NB4 (cell line): ENCODE results near the gene SF3A1.

Source experiments
- DNase-seq: peaks from one replicate; pipeline ENCODE4 v3.0.0; 2010; ENCODE audit warnings: low read depth
- H3K4me3 ChIP-seq: one replicate; pipeline ENCODE4 v1.5.1; 2011; ENCODE audit warnings: mild to moderate bottlenecking, low read depth, low read length, moderate library complexity
- MYC ChIP-seq: IDR thresholded peaks from 2 replicates; pipeline ENCODE4 v1.6.1; 2011; ENCODE audit warnings: low read depth, low read length
- POLR2A ChIP-seq: IDR thresholded peaks from 2 replicates; pipeline ENCODE4 v1.6.1; 2011; ENCODE audit warnings: mild to moderate bottlenecking; ENCODE audit not compliant: insufficient read length; ENCODE audit errors: extremely low read depth
- TF ChIP-seq, protein P1 (sequence below): IDR thresholded peaks from 2 replicates; pipeline ENCODE4 v1.6.1; 2011; ENCODE audit warnings: low read depth, low read length
- TF ChIP-seq, protein P2 (sequence below): IDR thresholded peaks from one replicate; pipeline ENCODE4 v1.5.1; 2012; ENCODE audit warnings: low read depth, low read length

The SF3A1 gene

DNA sequence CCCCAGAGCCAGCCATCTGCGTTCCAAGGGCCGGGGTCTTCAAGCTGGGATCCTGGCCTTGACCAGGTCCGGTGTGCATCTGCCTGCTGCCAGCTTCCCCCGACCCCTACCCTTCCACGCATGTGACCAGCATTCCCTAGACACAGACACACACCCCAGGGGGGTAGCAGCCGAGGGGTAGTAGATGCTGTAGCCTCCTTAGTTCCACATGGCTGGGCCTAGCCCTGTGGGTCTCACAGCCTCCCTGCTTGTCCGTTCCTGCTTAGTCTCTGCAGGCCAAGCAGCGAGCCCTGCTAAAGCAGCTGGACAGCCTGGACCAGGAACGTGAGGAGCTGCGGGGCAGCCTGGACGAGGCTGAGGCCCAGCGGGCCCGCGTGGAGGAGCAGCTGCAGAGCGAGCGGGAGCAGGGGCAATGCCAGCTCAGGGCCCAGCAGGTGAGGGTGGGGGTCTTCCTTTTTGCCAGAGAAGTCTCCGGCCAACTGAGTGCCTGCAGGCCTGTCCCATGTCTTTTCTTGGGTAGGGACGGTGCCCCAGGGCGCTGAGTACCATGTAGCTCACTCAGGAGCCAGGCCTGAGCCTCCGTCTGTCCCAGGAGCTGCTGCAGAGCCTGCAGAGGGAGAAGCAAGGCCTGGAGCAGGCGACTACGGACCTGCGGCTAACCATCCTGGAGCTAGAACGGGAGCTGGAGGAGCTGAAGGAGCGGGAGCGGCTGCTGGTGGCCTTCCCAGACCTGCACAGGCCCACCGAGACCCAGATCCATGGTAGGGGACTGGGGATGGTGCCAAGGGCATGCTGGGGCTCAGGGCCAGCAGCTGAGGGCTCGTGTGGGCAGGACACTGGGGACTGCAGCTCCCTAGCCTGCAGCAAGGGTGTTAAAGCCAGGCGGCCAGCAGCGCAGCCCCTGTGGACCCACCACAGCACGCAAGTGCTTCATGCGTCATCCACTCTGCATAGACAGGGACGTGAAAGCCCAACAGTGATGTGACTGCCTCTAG is 16.9 kb upstream of the SF3A1 start:
- no peak for DNase-seq
- H3K4me3 ChIP-seq: no peak overlapping the region
- TF ChIP-seq, protein P1, sequence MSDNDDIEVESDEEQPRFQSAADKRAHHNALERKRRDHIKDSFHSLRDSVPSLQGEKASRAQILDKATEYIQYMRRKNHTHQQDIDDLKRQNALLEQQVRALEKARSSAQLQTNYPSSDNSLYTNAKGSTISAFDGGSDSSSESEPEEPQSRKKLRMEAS: no peak
- TF ChIP-seq, protein P2, sequence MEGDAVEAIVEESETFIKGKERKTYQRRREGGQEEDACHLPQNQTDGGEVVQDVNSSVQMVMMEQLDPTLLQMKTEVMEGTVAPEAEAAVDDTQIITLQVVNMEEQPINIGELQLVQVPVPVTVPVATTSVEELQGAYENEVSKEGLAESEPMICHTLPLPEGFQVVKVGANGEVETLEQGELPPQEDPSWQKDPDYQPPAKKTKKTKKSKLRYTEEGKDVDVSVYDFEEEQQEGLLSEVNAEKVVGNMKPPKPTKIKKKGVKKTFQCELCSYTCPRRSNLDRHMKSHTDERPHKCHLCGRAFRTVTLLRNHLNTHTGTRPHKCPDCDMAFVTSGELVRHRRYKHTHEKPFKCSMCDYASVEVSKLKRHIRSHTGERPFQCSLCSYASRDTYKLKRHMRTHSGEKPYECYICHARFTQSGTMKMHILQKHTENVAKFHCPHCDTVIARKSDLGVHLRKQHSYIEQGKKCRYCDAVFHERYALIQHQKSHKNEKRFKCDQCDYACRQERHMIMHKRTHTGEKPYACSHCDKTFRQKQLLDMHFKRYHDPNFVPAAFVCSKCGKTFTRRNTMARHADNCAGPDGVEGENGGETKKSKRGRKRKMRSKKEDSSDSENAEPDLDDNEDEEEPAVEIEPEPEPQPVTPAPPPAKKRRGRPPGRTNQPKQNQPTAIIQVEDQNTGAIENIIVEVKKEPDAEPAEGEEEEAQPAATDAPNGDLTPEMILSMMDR: no peak
- no peak for TF ChIP-seq POLR2A
- no peak for TF ChIP-seq MYC

DNA sequence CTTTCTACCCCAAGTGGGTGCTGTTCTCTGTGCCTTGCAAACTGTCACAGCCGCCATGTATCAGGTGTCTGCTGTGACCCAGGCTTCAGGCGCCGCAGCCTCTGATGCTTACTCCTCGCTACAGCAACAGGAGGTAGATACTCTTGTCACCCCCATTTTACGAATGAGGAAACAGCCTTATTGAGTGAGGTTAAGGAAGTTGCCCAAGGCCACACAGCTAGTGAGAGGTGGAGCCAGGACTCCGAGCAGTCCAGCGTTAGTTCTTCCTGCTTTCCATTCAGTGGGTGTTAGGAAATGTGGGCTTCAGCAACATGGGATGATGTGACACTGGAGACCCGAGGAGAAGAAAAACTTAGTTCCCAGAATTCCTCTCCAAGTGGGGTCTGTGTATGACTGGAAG is 16.2 kb upstream of the SF3A1 start:
- TF ChIP-seq, protein P2: no peak
- TF ChIP-seq POLR2A (no peak), MYC (no peak)
- TF ChIP-seq, protein P1: no peak
- no peak overlapping the region for H3K4me3 ChIP-seq
- DNase-seq: peak; percentile 72

DNA sequence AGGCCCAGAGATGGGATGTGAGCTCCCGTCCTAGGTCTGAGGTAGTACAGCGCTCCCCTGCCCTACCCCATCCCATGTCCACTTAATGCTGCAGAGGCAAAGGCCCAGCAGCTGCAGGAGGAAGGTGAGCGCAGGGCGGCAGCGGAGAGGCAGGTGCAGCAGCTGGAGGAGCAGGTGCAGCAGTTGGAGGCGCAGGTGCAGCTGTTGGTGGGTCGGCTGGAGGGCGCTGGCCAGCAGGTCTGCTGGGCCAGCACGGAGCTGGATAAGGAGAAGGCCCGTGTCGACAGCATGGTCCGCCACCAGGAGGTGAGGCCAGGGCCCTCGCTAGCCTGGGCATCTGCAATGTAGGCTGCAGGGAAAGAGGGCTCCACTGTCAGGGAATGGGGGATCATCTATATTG is 15.3 kb upstream of the SF3A1 start:
- TF ChIP-seq MYC: no peak
- TF ChIP-seq, protein P1: no peak
- TF ChIP-seq, protein P2: no peak
- no peak for TF ChIP-seq POLR2A
- H3K4me3 ChIP-seq: no peak overlapping the region
- DNase-seq: no peak

DNA sequence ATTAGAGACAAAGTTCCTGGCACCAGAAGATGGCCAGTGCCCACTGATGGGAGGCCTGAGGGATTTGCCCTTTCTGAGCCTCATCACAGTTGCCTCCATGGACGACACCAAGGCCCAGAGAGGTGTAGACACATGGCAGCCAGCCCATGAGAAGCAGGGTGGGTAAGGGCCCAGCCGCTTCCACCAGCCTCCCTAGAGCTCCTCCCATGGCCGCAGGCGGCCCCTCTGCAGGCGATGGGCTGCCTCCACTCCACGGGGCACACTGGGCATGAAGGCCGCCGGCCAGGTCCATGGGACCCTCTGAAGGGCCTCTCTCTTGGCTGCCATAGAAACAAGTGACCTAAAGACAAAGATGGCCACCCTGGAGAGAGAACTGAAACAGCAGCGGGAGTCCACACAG is 14.6 kb upstream of the SF3A1 start:
- DNase-seq: no peak
- no peak overlapping the region for H3K4me3 ChIP-seq
- TF ChIP-seq, protein P2: no peak
- TF ChIP-seq POLR2A (no peak), MYC (no peak)
- TF ChIP-seq, protein P1: no peak

DNA sequence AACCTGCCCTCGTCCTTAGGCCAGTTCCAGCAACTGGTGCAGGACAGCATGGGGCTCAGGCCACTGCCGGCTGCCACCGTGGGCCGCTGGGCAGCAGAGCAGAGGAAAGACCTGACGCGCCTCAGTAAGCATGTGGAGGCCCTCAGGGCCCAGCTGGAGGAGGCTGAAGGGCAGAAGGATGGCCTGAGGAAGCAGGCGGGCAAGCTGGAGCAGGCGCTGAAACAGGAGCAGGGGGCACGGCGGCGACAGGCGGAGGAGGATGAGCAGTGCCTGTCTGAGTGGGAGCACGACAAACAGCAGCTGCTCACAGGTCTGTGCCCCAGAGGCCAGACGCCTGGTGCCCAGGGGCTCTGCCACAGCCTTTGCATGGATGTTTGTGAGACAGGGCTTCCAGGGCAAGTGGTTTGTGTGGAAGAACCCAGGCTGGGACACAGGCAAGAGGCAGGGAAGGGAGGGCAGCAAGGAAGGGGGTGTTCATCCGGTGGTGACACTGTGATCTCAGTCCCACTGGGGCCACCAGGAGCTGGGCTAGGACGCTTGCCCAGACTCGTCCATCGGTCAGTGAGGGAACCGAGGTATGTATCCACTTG is 14.0 kb upstream of the SF3A1 start:
- no peak for DNase-seq
- no peak overlapping the region for H3K4me3 ChIP-seq
- no peak for TF ChIP-seq MYC

DNA sequence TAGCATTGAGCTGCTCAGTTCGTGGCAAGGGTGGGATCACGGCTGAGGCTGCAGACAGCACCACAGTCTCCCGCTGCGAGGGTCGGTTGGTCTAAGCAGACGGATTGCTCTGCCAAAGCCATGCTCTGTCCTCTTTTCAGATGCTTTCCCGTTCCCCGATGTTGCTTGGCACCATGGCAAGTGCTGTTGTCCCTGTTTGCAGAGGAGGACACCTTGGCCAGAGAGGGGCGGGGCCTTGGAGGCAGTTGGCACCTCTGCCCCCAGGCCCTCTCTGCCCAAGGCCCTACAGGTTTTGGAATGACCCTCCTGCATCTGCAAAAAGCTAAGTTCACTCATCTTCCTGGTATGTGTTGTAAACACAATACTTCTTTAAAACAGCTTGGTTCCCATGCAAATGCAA is 11.7 kb upstream of the SF3A1 start:
- no peak for DNase-seq
- TF ChIP-seq POLR2A: no peak
- H3K4me3 ChIP-seq: no peak overlapping the region
